GM15510 (cell line): ENCODE results near the gene PHLDB1.

Experiments used
- POLR2A ChIP-seq: IDR thresholded peaks from 3 replicates; pipeline ENCODE4 v1.6.1; 2011; ENCODE audit warnings: borderline replicate concordance; ENCODE audit not compliant: insufficient read length; ENCODE audit errors: extremely low read depth

PHLDB1 gene

GRCh38 chr11:118631142-118631909 is 23.9 kb downstream of the PHLDB1 start:
- no peak for TF ChIP-seq POLR2A

GRCh38 chr11:118632577-118633318 is 25.3 kb downstream of the PHLDB1 start:
- no peak for TF ChIP-seq POLR2A

- no peak for TF ChIP-seq POLR2A
These were observed 25.9 kb downstream of the PHLDB1 start for GRCh38 chr11:118633319-118633690.

GRCh38 chr11:118633979-118634378 is 26.6 kb downstream of the PHLDB1 start:
- no peak for TF ChIP-seq POLR2A

DNA sequence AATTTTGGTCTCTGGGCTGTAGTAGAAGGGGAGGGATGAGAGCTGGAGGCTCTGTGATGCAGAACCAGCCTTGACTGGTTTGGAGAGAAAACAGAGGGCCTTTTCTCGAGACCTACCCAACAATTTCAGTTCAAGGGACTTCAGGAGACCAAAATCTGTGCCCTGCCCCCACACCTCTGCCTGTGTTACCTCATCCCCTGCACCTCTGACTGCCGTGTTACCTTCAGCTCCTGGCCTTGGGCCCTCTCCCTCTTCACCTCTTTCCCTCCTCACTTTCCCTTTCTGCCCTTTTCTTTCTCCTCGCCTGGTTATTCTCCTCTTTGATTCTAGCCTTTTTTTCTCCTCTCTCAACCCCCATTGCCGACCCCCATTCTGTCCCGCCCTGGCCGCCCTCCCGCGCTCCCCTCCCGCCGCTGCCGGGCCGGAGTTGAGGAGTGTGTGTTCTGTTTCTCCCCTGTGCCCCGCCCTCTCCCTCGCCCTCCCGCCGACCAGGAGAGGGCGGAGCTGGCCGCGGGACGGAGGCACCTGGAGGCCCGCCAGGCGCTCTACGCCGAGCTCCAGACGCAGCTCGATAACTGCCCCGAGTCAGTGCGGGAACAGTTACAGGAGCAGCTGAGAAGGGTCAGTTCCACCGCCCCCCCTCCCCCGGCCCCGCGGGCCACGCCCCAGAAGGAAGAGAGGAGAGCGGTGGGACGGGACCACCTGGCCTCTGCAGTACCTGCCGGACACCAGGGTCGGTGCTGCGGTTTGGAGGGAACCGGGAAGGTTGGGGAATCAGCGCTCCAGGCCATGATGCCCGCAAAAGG is 27.2 kb downstream of the PHLDB1 start:
- TF ChIP-seq POLR2A, result no peak

DNA sequence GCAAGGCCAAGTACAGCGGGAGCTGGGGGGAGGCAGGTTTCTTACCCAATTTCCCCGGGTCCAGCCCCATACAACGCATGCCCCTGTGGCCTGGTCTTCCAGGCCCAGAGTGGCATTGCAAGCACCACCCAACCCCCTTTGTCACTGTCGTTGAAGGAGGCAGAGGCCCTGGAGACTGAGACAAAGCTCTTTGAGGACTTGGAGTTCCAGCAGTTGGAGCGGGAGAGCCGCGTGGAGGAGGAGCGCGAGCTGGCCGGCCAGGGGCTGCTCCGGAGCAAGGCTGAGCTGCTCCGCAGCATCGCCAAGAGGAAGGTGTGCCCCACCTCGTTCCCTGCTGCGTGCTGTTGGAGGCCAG is 27.8 kb downstream of the PHLDB1 start:
- TF ChIP-seq POLR2A, result no peak

- no peak for TF ChIP-seq POLR2A
These were observed 28.2 kb downstream of the PHLDB1 start for GRCh38 chr11:118635642-118636041.

DNA sequence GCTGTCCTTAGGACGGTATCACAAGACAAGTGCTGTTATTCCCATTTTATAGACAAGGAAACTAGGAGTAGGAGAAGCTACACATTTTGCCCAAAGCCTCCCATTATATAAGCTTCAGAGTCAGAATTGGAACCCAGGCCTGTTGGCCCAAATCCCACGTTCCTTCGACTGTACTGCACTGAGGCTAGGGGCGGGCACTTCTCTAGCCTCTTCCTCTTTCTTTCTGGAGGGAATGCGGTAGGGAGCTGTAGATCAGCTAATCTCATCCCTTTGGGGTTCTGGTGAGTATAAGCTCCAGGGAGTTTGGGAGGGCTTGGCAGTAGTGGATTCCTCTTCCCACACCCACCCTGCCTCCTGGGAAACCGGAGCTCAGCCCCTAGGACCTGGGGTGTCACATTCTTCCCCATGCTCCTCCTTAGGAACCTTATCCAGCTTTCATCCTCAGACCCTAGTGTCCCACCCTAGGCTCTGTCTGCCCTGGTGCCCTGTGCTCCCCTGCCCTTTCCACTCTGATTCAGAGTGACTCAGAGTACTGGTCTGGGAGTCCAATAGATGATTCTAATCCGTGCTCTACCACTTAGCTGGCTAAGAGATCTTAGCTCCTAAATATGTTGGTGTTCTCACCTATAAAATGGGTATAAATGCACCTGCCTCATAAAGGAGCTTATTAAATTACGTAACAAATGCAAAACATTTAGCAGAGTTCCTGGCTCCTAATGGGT is 29.3 kb downstream of the PHLDB1 start:
- TF ChIP-seq POLR2A, result no peak

GRCh38 chr11:118638726-118639125 is 31.3 kb downstream of the PHLDB1 start:
- TF ChIP-seq POLR2A, result no peak

DNA sequence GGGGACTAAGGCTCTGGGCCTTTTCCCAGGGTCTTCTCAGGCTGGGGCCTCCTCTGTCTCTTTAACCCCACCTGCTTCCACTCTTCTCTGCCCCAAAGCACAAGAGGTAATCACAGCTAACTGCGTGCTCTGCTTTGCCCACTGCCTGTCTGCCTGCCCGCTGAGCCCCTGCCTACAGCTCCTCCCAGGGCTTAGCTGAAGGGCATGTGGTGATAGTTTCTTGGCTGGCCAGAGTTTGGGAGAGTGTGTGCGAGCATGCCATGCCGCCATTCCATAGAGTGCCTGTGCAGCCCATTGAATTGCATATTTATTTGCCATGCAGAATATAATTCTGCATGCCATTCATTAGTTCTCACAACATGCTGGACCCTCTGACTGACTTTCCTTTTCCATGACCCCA is 32.5 kb downstream of the PHLDB1 start:
- no peak for TF ChIP-seq POLR2A

GRCh38 chr11:118640332-118641154 is 33.1 kb downstream of the PHLDB1 start:
- no peak for TF ChIP-seq POLR2A

GRCh38 chr11:118641397-118642019 is 34.1 kb downstream of the PHLDB1 start:
- TF ChIP-seq POLR2A, result no peak

DNA sequence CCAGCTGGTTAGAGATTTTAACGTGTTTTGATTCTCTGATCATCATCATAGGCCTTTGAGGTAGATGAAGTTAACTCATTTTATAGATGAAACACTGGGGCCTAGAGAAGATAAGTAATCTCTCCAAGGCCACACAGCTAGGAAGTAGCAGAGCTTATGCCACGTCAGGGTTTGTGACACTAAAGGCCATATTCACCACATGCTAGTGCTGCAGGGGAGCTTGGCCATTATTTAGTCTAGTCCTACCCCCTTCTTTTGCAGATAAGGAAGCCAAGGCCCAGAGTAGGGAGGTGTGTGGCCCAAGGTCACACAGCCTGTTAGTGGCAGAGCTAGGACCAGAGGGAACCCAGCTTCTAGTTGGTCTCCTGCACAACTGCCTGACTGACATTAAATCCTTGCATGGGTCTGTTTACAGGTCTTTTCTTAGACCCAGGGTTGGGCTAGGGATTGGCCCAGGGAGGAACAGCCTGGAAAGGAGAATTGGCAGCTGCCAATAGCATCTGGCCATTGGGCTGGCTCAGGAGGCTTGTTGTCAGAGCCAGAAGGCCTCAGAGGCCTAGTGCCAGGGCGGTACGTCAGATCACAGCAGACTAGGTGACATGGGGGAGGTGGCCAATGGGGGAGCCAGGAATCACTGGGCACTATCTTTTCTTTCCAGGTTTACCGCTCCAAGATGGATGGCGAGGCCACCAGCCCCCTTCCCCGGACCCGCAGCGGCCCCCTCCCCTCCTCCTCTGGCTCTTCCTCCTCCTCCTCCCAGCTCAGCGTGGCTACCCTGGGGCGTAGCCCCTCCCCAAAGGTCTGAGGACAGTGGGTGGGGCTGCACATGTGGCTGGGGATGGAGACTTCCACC is 36.0 kb downstream of the PHLDB1 start:
- TF ChIP-seq POLR2A, result no peak

DNA sequence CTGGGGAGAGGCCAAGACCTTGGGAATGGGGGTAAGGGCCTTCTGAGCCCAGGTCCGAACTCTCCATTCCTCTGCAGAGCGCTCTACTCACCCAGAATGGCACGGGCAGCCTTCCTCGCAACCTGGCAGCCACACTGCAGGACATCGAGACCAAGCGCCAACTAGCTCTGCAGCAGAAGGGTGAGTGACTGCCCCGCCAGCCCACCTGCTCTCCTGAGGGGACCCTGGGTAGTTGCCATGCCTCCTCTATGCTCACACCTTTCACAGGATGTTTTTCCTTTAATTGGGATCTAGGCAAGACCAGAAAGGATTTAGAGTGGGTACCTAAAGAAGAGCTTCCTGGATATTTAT is 36.6 kb downstream of the PHLDB1 start:
- TF ChIP-seq POLR2A, result no peak

GRCh38 chr11:118644496-118644895 is 37.1 kb downstream of the PHLDB1 start:
- TF ChIP-seq POLR2A, result no peak
